H1 (cell line): ENCODE measurements around the gene SOD2. TPM values are rescaled to one million over a fixed set of nuclear protein-coding genes. Genes with fewer than 3 reads are reported as not detected.

ENCODE experiments used
- CBX8 ChIP-seq: fragments of 300-800, 300-1000 bp; sonication (generic); IDR thresholded peaks from 2 replicates; pipeline ENCODE4 v1.7.1; 2016; ENCODE audit warnings: low read depth, low read length, borderline replicate concordance
- FOSL1 ChIP-seq: IDR thresholded peaks from 2 replicates; pipeline ENCODE4 v1.6.1; 2011; ENCODE audit warnings: mild to moderate bottlenecking, low read depth, low read length, moderate library complexity; ENCODE audit not compliant: insufficient read depth
- HDAC6 ChIP-seq: IDR thresholded peaks from one replicate; pipeline ENCODE4 v1.7.1; 2012; ENCODE audit warnings: low read depth, mild to moderate bottlenecking, inconsistent platforms, low read length, moderate library complexity
- KDM5A ChIP-seq: fragments of 200-600 bp; IDR thresholded peaks from 2 replicates; pipeline ENCODE4 v1.7.1; 2012; ENCODE audit warnings: mild to moderate bottlenecking, low read length, inconsistent platforms, mixed read lengths
- RFX5 ChIP-seq: IDR thresholded peaks from 2 replicates; pipeline ENCODE4 v1.6.1; 2011; ENCODE audit warnings: low read depth, low read length, improper control_type of control experiment, borderline replicate concordance
- polyA plus RNA-seq, 7 experiments: library from polyadenylated mRNA; depleted of rRNA in 3 of 7; stranded (reverse) in 5 of 7; unstranded in 2 of 7; fragments of >200 nt in 5 of 7; fragments of 200-250 nt in 2 of 7; gene quantifications; 1 replicate in 5 of 7; 2 replicates in 1 of 7; 4 replicates in 1 of 7; pipeline versions ENCODE4 v1.2.1 to v1.2.3, GENCODE V29; 2011 to 2013; ENCODE audit warnings: missing spikeins in 2 of 7, mixed read lengths in 2 of 7
- total RNA-seq: library from RNA; stranded (reverse); fragmentation: NEBNext Ultra II Directional; extraction: Animal tissue kit (Norgen Biotek cat#: 25700); gene quantifications from 2 replicates; pipeline ENCODE4 v1.2.1, GENCODE V29; 2021

The SOD2 gene
- total and polyA plus RNA-seq, 2 of the 8 experiments (the other 6 are each of a cell fraction or from before 2014, with no cell fraction given), result 31.1 to 88.7 TPM

GRCh38 chr6:159655409-159655988 is 37.5 kb downstream of the SOD2 start (continued):
- no peak for TF ChIP-seq RFX5
- no peak for TF ChIP-seq HDAC6
- no peak for TF ChIP-seq KDM5A
- no peak for TF ChIP-seq FOSL1
- TF ChIP-seq CBX8, result no peak
- TF ChIP-seq, all 59 proteins: peak for 0
